Measurements from ENCODE around the gene SEMA6A.

The SEMA6A gene

DNA sequence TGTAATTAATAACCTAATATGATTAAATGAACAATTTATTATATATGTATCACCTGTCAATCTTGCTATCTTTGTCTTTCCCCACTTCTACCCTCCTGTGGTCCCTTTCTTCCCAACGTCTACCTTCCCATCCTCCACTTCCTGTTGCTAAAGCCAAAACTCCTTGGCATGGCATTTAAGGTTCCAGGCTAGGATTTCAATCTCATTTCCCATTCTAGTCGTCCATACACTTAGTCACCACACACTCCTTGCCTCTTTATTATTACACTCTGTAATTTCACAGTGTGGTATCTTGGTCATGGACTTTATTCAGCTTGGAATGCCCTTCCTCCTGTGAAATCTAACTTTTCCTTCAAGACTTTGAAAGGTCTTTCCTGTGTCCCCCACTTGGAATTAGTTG is 115.3 kb downstream of the SEMA6A start:
- DNase-seq (ENCODE audit: low spot score): no peak

DNA sequence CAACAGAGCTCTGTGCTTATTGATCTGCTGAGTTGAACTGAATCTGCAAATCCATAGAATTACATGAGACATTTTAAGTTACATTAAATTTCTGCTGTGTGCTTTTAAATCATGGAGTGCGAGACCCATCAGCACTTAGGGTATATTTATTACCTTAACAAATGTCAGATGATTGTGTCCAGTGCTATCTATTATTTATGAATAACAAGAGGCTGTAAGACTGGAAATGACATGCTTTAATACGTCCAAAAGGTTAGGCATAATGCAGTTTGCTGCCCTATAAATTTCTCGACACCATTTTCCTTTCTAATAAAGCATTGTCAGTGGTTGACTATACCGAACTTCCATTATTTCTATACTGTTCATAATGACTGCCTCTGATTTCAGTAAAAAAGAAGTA is 117.6 kb downstream of the SEMA6A start:
- no peak for DNase-seq (ENCODE audit: low spot score)

DNA sequence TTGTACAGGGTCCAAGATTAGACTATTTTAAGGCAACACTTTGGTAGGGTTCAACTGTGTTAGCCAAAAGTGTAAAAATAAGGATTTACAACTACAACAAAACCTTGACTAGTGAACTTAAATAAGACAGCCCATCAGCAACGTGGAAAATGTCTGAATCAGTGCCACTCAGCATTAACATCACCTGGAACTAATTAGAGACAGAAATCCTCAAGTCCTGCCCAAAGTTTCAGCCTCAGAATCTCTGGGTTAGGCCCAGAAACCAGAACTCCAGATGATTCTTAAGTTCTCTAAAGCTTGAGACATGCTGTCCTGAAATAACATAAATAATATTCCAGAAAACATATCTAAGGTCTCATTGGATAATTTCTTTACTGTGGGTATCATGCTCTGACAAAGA is 118.6 kb downstream of the SEMA6A start:
- no peak for DNase-seq (ENCODE audit: low spot score)

DNA sequence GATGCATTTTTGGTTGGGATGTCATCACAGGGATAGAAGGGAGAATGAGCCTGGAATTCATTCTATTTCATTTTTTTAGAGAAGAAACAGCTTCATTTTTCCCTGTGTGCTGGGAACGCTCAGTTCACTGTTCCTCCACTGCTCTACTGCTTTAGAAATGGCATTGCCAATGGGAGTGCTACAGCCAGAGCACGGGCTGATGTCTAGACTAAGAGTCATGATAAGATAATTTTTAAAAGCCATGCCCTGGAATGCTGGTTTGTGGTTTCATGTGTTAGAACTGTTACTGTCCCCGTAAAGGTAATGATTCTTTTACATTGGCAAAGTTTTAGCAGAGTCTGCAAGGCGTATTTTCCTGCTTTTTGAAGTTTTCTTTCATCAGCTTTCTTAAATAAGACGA is 119.6 kb downstream of the SEMA6A start:
- DNase-seq (ENCODE audit: low spot score): no peak

DNA sequence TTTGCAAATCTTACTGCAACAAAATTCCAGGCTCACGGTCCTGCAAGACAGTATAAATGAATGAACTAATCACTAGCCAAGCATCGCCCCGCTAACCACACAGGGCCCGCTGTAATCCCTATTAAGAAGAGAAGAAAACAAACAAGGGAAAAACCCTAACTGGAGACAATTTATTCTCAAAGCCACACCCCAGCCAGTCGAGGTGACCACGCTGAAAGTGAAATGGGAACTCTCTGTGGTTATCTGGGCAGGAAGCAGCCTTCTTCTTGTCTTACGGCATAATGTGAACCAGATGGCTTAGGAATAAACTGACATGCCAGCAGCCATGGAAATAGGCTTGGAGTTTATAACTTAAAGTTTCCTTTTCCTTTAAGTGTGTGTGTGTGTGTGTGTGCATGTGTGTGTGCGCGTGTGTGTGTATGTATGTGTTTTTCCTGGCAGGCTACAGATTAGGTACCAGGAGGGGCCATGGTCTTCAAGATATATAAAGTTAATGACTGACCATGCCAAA is 120.2 kb downstream of the SEMA6A start:
- DNase-seq (ENCODE audit: low spot score): no peak

DNA sequence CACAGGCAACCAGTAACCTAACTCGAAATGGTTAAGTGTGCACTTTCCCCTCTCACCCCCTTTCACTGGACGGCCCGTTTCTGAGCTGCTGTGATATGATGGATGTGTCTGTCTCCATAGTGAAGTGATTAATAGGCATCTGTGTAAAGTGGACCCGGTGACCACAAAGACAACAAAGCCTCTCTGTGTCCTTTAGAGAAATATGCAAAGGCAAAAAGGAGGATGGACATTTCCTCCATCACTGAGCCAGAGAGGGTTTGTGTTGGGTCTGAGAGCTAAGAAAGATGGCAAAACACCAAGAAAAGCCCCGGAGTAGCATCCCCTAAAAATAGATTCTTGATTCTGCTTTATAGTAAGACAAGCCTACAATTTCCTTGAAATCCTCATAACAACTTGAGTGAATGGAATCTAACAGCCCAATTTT is 120.6 kb downstream of the SEMA6A start:
- no peak for DNase-seq (ENCODE audit: low spot score)

DNA sequence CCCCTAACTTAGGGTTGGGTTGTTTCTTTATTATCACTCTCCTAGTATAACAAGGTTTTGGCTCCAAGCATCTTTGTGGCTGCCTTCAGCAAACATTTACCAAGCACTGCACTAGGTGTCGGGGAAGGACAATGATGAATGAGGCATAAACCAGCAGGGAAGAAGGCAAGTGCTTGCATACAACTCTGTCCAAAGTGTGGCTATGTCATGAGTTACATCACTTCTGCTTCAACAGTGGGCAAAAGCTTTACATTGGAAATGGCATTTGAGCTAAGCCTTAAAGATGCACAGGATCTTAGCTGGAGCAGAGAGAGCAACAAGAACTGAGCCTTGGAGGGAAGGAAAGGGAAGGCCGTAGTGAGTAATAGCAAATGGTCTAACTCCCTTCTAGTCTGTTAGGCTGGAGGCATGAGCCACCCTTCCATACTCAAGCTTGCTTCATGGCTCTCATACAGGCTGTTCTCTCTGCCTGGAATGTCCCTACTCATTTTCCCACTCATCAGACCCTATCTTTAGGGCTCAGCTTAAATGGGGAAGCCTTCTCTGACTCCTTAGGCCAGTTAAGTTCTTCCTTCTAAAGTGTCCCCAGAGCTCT is 121.8 kb downstream of the SEMA6A start:
- DNase-seq (ENCODE audit: low spot score): no peak

DNA sequence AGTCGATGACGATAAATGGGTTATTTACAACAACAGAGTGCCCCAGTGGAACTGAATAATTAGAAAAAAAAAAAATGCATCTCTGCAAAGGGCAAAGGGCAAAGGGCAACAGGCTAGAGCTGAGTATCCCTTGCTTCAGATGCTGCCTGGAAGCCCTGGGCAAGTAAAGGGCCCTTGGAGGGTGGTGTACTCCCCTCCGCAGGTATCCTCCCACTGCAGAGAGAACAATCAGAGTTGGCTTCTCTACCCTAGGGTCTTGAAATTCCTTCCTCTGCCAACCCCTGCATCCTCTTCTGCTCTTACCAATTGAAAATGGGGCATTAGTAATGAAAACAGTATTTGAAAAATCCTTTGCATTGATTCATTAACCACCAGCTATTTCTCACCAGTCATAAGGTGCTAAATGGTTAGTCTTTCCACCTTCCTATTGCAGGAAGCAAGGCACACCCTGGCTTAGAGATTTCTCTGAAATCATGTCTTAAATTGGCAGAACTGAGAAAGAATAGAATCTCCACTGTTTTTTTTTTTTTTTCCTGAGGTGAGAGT is 122.6 kb downstream of the SEMA6A start:
- no peak for DNase-seq (ENCODE audit: low spot score)

DNA sequence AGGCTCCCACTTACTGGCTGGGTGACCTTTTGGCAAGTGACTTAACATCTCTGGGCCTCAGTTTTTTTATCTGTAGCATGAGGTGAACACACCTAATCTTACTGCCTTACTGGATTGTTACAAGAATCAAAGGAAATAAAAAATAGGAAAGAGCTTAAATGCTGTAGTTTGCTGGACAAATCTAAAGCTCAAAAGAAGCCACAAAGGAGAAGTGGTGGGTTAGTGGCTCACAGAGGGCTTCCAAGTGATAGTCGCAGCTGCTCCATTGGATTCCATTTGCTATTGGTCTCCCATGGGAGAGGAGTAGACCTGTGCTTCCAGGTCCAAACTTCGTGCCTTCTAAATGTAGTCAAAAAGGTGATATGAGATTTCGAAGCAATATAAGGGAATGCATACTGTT is 123.6 kb downstream of the SEMA6A start:
- DNase-seq (ENCODE audit: low spot score): no peak

DNA sequence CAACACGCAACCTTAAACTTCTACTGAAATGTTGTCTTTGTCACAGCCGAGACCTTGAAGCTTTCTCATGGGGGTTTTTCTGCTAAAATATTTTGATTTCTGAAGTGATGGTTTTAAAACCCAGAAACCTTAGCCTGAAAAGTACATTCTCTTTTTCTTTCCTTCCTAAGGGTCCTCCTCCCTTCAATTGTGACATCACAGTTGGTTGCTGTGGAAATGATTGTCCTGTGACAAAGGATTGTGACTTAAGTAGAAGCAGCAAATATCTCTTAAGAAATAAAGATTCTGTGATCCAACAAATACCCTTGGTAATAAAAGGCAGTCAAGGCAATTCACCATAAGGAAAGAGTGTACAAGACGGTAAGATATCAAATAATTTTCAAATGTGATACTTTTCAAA is 125.2 kb downstream of the SEMA6A start:
- DNase-seq (ENCODE audit: low spot score): no peak

DNA sequence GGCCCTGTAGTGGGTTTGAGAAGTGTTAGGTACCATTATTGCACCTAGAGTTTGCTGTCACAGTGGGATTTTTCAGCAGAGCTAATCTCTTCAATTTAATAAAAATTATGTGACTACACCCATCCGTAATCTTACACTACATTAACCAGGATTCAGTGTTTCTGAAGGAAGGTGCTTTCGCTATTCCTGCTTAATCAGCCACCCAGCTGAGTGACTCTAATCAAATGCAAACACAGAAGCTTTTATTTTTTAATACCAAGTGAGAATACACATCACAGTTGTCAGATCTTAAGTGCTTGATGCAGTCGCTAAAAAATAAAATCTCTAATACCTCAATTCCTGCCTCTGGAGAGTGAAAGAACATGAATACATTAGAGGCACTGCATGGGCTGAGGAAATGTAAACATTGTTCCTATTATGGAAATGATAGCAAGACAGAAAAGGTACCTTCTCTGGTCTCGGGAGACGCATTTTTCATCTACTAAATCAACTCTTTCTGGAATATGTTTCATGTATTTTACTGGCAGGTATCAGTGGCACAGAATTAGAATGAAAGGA is 125.7 kb downstream of the SEMA6A start:
- DNase-seq (ENCODE audit: low spot score): no peak

DNA sequence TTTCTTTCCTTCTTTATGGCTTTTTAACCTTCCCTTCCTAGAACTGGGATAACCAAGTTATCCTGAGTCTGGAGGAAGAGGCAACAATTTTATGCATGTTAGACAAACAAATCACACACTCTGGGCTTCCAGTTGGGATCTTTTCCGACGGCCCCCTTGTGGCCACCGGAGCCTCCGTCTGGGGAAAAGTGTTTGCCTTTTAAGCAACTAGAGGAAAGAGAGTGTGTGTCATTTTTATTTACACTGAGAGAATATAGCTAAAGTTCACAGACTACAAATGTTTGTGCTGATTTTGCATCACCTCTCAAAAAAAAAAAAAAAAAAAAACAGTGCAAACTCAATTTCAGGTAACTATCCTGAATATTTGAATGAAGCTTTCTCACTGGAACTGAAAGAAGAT is 126.2 kb downstream of the SEMA6A start:
- DNase-seq (ENCODE audit: low spot score): no peak

DNA sequence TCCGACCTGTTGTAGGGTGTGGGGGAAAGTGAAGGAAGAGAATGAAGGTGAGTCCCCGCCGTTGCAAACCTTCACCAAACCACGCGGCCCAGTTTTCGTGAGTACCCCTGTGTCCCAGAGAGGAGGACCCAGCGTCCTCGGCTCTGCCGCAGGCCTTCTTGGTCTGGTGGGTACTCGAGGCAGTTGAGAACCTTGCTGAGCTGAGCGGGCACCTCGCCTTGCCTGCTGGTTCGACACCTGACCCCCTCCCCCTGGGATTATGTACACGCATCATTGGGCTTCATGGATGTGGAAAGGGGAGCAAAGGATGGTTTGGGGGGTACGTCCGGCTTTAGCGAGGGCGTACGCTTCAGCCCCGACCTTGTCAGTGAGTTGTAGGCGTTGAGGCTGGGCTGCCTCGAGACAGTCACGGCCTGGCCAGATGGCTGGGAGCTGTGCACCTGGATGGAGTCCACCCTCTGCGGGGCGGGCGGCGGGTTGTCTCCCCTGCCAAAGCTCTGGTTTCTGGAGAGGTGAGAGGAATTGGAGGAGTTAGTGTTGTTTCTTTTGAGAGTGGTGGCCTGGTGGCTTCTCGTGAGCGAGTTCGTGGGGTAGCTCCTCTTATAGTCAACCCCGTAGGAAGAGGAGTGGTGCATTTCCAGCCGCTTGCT is 128.1 kb downstream of the SEMA6A start:
- DNase-seq (ENCODE audit: low spot score): no peak

DNA sequence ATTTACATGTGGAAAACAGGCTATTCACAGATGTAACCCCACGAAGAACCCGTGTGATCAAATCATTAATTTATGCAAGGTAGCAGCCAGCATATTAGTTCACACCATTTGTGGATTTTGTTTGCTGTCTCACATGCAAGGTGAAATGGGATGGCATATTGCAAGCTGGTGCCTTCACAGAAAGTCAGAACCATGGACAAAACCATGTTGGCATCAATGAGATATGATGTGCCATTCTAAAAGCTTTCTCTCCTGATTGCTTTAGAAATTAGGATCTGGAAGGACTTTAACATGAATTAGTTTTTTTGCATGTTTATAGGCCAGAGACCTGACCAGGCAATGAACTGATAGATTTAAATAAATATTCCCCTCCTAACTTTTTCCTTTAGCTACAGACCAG is 129.3 kb downstream of the SEMA6A start:
- no peak for DNase-seq (ENCODE audit: low spot score)

DNA sequence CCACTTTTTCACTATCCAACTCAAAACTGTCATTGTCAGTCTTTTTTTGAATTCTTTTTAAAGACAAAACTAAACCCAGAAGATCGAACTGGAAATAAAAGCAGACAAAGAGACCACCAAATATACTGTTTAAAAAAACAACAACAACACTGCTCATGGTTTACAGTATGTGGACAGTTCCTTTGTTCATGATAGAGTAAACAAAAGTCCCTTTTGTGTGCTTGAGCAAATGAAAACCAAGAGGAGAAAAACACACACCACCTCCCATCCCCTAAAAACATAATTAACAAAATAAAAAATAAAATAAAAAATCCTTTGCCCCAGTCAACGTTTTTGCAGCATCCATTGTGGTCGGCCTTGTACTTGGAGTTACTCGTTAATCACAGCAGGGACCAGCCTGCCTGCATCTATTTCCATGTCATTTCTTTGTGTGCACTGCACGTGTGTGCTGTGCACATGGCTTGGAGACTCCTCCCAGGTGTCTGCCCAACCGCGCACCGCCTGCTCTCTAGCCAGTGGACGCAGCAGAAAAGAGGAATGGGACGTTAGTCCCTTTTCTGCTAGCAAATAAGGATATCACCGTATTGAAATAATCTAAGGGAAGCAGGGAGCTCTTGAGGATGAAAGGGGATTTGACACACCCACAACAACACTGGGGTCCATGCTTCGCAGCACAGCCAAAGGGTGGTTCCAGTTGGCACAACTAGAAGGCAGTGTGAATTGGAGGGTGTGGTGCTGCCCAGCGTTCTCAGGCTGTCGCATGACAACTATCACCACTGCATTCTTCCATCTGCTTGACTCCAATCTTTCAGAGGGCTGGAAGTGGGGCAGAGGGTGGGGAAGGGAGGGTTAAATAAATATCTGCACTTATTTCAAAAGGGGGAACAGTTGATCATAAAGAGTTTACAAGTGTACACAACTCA is 130.0 kb downstream of the SEMA6A start:
- DNase-seq (ENCODE audit: low spot score): no peak

DNA sequence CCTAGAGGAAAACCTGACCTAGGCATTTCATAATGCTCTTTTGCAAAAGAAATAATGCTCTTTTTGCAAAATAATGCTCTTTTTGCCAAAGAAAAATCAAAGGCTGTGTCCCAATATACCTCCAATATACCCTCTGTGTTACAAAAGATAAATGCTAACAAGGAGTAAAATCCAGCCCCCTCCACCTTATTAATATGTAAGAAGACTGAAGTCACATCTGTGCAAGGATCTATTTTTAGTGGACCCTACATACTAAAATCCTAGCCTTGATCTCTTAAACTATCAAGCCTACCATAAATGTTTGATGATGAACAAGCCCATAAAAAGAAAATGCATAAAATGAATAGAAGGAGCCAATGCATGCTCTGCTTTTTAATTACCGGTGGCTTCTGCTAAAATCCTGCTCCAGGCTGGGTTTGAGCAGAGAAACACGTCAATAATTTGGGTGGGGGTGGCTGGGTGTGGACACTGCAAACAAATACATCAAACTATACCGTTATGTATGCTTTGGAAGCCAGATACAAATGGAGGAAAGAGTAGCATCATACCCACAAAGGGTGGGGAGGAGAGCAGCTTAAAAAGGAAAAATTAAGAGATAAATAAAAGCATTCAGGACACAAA is 131.6 kb downstream of the SEMA6A start:
- DNase-seq (ENCODE audit: low spot score): no peak

DNA sequence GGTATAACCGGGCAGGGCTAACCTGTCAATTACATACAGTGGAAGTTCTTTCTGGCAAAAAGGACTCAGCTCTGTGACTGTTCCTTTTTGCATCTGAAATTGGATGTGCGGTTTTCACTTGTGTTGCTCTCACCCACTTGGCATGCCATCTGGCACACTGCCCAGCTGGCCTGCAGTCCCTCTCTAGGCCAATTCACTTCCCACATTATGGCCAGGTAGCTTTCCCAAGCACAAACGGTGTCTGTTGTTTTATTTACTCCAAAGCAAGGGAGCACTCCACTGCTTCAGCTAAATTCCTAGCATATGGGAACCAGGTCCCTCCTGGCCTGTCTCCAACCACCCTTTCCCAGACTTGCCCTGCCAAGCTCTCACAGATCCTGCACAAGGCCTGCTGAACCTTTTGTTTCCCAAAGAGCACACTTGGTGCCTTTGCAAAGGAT is 132.5 kb downstream of the SEMA6A start:
- DNase-seq (ENCODE audit: low spot score): no peak

DNA sequence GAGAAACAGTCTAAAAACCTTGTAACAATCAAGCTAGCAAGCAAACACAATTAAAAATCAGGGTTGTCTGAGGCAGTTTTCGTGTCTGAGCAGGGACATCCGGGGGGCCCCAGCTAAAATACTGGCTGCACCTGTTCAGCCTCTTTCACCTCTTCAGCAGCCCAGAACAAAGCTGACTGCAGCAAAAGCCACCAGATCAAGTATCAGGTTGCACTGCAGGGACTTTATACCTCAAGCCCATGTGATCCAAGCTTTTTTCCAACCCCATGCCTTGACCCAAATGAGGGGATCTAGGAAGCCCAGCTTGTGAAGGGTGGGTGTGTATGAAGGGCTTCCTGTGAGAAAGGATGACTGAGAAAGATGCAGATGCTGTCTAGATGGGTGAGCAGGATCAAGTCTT is 133.4 kb downstream of the SEMA6A start:
- DNase-seq (ENCODE audit: low spot score): no peak

DNA sequence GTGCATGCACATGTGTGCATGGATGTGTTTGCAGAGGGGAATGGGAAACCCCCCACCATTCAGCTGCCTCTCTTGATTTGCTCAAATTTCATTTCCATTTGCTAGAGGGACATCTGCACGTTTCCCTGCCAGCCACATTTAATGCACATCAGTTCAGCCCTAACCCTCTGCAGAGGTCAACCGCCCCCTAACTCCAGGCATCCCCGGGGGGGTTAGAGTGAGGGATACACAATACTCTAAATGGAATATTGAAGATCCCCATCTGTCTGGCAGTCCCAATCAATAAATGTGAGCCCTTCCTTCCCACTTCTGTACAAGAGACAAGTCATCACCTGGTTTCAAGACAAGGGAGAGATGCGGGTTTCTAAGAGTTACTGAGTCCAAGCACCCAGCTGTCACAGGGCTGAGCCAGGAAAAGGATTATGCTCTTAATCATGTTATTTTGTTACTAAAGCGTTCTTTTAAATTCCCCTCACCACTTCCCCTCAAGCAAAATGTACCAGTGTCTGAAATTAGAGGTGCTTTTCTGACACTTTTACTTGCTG is 134.1 kb downstream of the SEMA6A start:
- DNase-seq (ENCODE audit: low spot score): no peak

DNA sequence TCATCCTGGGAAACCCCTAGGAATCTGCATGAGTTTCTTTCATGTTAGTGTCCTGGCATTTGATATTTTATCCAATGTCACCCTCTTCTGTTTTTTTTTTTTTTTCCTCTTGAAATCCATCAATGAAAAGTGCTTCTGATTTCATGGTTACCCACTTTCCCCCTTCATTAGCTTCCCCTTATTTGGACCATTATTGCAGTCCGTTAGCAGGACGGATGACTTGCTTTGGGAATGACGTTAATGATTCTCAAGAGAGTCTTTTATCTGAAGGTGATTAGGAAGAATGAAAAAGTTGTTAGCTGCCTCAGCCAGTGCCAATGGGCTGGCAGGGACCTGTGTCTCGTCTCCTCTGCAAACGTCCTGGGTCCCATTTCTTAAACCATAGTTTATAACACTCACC is 134.7 kb downstream of the SEMA6A start:
- no peak for DNase-seq (ENCODE audit: low spot score)

DNA sequence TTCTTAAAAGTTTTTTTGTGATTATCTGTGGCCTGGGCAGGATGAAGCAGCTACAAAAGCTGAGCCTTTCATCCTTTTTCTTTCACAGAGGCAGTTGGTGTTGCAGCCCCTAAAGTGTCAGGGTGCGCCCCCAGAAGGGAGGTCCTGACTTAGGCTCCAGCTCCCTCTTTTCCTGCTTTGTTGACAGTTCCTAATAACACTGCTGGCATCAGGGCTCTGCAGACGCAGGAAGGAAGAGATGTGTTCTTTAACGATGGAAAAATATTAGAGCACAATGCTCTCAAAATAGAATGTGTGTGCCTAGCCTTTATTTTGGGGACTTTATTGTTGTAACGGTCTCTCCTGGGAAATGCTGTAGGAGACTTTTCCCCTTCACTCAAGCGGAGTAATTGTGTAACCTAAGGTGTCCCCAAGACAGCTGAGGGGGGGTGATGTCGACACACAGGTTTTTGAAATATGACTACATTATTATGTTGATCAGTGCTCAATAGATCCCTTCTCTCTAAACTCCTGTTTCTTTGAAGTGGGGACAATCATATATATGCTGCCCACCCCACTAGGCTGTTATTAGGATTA is 135.6 kb downstream of the SEMA6A start:
- no peak for DNase-seq (ENCODE audit: low spot score)
